ENCODE results near the gene MIB1.

GRCh38 chr18:21841570-21841969, 101.0 kb downstream of the MIB1 start:
- no peak for TF ChIP-seq POLR2A (IDR thresholded peaks at IDR 0.05)
- no peak for TF ChIP-seq CTCF (IDR thresholded peaks at IDR 0.05)

Data from body of pancreas (tissue), 4 donors.